Stimulated activated CD4-positive, alpha-beta T cell treated with anti-CD3 and anti-CD28 coated beads, Interleukin-1b, Interleukin-23, amount 100 ng/mL, for 4 hours (primary cell): Measurements from ENCODE around the gene SIK3.

Source experiments
- DNase-seq, 2 donors: peaks; one replicate each; pipeline ENCODE4 v3.0.0-alpha.2; 2020; ENCODE audit warnings: low read depth in 2 of 2

The SIK3 gene

GRCh38 chr11:116970485-116971292 lies 127.5 kb downstream of the SIK3 start:
- DNase-seq: no peak

GRCh38 chr11:116969694-116970093 lies 128.5 kb downstream of the SIK3 start:
- no peak for DNase-seq

GRCh38 chr11:116964269-116964668 lies 134.0 kb downstream of the SIK3 start:
- DNase-seq: no peak

GRCh38 chr11:116963813-116964212 lies 134.4 kb downstream of the SIK3 start:
- no peak for DNase-seq

GRCh38 chr11:116962108-116962507 lies 136.1 kb downstream of the SIK3 start:
- DNase-seq: no peak

GRCh38 chr11:116960930-116961329 lies 137.3 kb downstream of the SIK3 start:
- no peak for DNase-seq

GRCh38 chr11:116958246-116958645 lies 140.0 kb downstream of the SIK3 start:
- no peak for DNase-seq

GRCh38 chr11:116955949-116956348 lies 142.3 kb downstream of the SIK3 start:
- no peak for DNase-seq

- DNase-seq: no peak
These were observed 142.7 kb downstream of the SIK3 start for GRCh38 chr11:116955548-116955947.

- no peak for DNase-seq
These were observed 144.5 kb downstream of the SIK3 start for GRCh38 chr11:116953530-116954285.

- DNase-seq: no peak
These were observed 146.5 kb downstream of the SIK3 start for GRCh38 chr11:116951762-116952161.

- no peak for DNase-seq
These were observed 148.0 kb downstream of the SIK3 start for GRCh38 chr11:116950210-116950609.

- no peak for DNase-seq
These were observed 149.8 kb downstream of the SIK3 start for GRCh38 chr11:116948391-116948790.

- no peak for DNase-seq
These were observed 151.8 kb downstream of the SIK3 start for GRCh38 chr11:116946414-116946813.

GRCh38 chr11:116939499-116939898 lies 158.7 kb downstream of the SIK3 start:
- DNase-seq: no peak

GRCh38 chr11:116938471-116939070 lies 159.7 kb downstream of the SIK3 start:
- no peak for DNase-seq

- DNase-seq: no peak
These were observed 161.3 kb downstream of the SIK3 start for GRCh38 chr11:116936754-116937446.

- DNase-seq: no peak
These were observed 162.7 kb downstream of the SIK3 start for GRCh38 chr11:116935514-116935913.

GRCh38 chr11:116935089-116935488 lies 163.1 kb downstream of the SIK3 start:
- DNase-seq: no peak

GRCh38 chr11:116933961-116934360 lies 164.3 kb downstream of the SIK3 start:
- no peak for DNase-seq

- no peak for DNase-seq
These were observed 166.0 kb downstream of the SIK3 start for GRCh38 chr11:116932181-116932580.
